Activated B cell treated with CpG ODN at 0.5 μM for 24 hours (primary cell): ENCODE measurements around the gene TSPAN32. TPM values are rescaled to one million over a fixed set of nuclear protein-coding genes. Genes with fewer than 3 reads are reported as not detected.

ENCODE experiments used
- ATAC-seq: fragments of 200-7000 bp; cut with Tn5 transposase; one replicate; pipeline ENCODE4 v1.10.0; 2021; ENCODE audit warnings: low read depth, mild to moderate bottlenecking, moderate library complexity
- CTCF ChIA-PET: fragments of 350-600 bp; sonication (Branson Sonifier 250); formaldehyde crosslinking; loops from one replicate; lab custom pipeline; 2021; ENCODE audit warnings: antibody characterized with exemption; lab: Charles Lee
- POLR2A ChIA-PET: fragments of 350-600 bp; sonication (Branson Sonifier 250); formaldehyde crosslinking; loops from one replicate; lab custom pipeline; 2021; ENCODE audit warnings: antibody characterized with exemption; lab: Charles Lee
- DNase-seq: peaks from one replicate; pipeline ENCODE4 v3.0.0; 2022
- H3K27ac Mint-ChIP-seq: one replicate; pipeline ENCODE4 v1.8.0; 2020; ENCODE audit warnings: mixed read lengths
- H3K27me3 Mint-ChIP-seq: one replicate; pipeline ENCODE4 v1.8.0; 2021; ENCODE audit warnings: mixed read lengths
- H3K36me3 Mint-ChIP-seq: one replicate; pipeline ENCODE4 v1.8.0; 2021; ENCODE audit warnings: low read depth, mixed read lengths
- H3K4me1 Mint-ChIP-seq: one replicate; pipeline ENCODE4 v1.8.0; 2021; ENCODE audit warnings: mixed read lengths
- H3K4me3 Mint-ChIP-seq: one replicate; pipeline ENCODE4 v1.8.0; 2020; ENCODE audit warnings: mild to moderate bottlenecking, mixed read lengths
- H3K9me3 Mint-ChIP-seq: one replicate; pipeline ENCODE4 v1.8.0; 2020; ENCODE audit warnings: mixed read lengths
- CTCF ChIP-seq: fragments of 200-600 bp; IDR thresholded peaks from one replicate; pipeline ENCODE4 v1.8.0; 2022; ENCODE audit warnings: antibody characterized with exemption, mild to moderate bottlenecking
- intact Hi-C: fragments of 100-400 bp; cut with micrococcal nuclease; formaldehyde crosslinking; loops from one replicate; pipeline ENCODE4 v1.15.1; 2024
- total RNA-seq: library from RNA; stranded (reverse); gene quantifications from 2 replicates; pipeline ENCODE4 v1.2.3, GENCODE V29; 2022

The TSPAN32 gene
- total RNA-seq, 1 donor from 2014 or later = 7.3 TPM

DNA sequence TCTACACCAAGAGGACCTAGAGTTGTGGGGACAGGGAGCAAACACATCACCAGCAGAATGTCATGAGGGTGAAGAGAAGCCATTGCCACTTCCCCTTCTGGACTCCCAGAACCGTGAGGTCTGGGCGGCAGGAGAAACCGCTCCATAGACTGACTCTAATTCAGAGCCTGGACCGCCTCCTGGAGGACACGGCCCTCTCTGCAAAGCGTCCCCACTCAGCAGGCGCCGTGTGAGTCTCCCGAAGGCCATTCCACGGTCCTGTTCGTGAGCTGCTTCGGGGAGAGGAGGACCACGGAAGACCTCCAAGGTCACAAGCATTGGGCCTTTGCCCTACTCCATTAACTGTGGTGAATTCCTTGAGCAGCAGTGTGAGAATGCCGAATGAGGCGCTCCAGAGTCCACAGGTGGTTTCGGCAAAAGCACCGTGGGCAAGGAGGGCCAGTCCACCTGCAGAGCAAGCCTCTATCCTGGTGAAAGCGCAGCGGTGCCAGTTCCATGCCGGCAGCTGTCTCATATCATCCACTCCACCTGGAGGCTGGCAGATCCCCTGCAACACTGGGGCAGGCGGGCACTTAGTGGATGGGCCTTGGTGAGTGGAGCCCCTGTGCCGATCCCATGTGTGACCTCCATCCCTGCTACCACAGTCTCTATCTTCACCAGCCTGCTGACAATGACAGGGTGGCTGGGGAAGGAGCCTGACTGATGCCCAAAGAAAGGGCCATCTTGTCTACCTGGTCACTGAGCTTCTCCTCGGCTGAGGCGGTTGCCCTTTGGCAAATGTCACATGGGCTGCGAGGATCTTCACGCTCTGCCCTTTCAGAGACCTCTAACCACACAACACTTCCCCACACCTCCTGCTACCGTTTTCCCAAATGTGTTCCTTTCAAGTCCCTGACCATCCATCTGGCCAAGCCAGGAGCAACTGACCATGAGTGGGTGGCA lies 7.6 kb upstream of the TSPAN32 start:
- Mint-ChIP-seq H3K36me3 (peaks cover 12% of the 10 kb centered on the region), H3K4me1 (peaks cover 24% of the 10 kb centered on the region), H3K27me3 (peaks cover 8% of the 10 kb centered on the region), H3K27ac (no peak overlapping the region), H3K4me3 (no peak overlapping the region), H3K9me3 (no peaks in the 10 kb centered on the region)
- POLR2A ChIA-PET = no interaction called here
- intact Hi-C loops = no loop called here
- DNase-seq (no peak), ATAC-seq (no peak)
- CTCF ChIA-PET = interaction anchor here (1.5 kb wide), 1 partner anchor 10 kb away, joined by 3 read pairs; no protein-coding TSS in a partner anchor
- TF ChIP-seq CTCF = no peak

DNA sequence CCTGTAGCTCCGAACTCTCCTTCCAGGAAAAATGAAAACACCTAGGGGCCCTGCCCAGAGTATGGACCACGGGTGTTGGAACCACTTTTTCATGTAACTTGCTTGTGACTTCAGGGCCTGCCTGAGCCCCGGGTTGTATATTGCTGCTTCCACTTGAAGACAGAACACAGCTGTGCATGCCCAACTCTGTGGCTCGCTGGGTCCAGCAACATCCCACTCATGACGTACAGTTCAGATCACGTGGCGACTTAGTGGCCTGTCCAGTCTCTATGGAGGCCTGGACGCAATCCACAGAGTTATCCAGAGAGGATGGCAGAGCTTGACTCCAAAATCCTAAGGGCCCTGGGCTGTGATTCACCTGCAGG lies 6.9 kb upstream of the TSPAN32 start:
- no peak overlapping the region for H3K4me3 Mint-ChIP-seq
- no peak for TF ChIP-seq CTCF
- peaks cover 29% of the 10 kb centered on the region for H3K4me1 Mint-ChIP-seq
- ChIA-PET CTCF (interaction anchor here (1.5 kb wide), 1 partner anchor 10 kb away, joined by 3 read pairs; no protein-coding TSS in a partner anchor), POLR2A (no interaction called here)
- H3K27me3 Mint-ChIP-seq = peaks cover 3% of the 10 kb centered on the region
- H3K27ac Mint-ChIP-seq = no peak overlapping the region
- H3K36me3 Mint-ChIP-seq = peaks cover 12% of the 10 kb centered on the region
- ATAC-seq = no peak
- no peaks in the 10 kb centered on the region for H3K9me3 Mint-ChIP-seq
- intact Hi-C loops = no loop called here
- DNase-seq = no peak

DNA sequence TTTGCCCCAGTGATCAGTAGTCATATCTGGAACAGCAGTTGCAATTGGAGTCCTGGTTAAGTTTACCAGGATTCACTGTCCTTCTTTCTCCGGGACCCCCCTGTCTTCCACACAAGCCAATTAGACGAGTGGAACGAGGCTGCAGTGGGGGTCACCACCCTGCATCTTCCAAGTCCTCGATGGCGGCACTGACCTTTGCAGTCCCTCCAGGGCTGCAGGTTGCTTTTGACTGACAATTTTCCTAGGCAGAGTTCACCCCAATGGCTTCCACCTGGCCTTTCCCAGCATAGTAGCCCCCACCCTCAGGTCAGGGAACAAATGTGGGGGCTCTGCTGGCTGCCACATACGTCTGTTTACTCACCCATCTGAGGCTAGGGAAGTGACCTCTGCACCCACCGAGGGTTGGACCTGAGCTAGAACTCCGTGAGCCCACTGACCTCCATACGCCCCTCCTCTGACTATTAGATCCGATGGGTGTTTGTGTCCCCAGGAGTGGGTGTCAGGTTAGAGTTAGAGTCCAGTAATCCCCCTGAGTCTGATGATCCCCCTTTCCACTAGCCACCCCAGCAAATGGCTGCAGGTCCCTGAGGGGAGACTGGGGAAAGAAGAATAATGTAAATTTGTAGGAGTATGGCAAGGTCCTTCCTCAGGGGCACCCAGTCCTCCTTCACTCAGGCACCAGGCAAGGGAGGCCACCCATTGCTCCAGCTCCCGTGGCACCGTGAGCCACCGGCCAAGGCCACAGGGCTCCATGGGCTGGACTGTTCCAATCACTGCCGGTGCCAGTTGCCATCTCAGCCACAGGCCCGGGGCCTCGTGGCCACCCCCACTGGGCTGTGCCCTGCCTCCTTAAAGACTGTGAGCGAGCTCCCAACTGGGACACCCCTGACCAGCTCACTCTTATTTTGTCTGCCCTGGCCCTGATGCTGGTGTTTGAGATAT lies 5.6 kb upstream of the TSPAN32 start:
- H3K4me1 Mint-ChIP-seq = peaks cover 39% of the 10 kb centered on the region
- DNase-seq (no peak), ATAC-seq (no peak)
- no peaks in the 10 kb centered on the region for H3K27me3 Mint-ChIP-seq
- H3K4me3 Mint-ChIP-seq = no peak overlapping the region
- peaks cover 12% of the 10 kb centered on the region for H3K36me3 Mint-ChIP-seq
- CTCF ChIA-PET = interaction anchor here (0.8 kb wide), 1 partner anchor 9 kb away, joined by 3 read pairs; no protein-coding TSS in a partner anchor
- intact Hi-C loops = no loop called here
- no peak overlapping the region for H3K27ac Mint-ChIP-seq
- TF ChIP-seq CTCF = no peak
- no peaks in the 10 kb centered on the region for H3K9me3 Mint-ChIP-seq
- POLR2A ChIA-PET = no interaction called here

GRCh38 chr11:2296913-2297622 lies 4.7 kb upstream of the TSPAN32 start:
- Mint-ChIP-seq H3K9me3 (no peaks in the 10 kb centered on the region), H3K4me1 (peaks cover 47% of the 10 kb centered on the region), H3K27me3 (no peaks in the 10 kb centered on the region), H3K36me3 (peaks cover 12% of the 10 kb centered on the region), H3K27ac (peak overlapping the region; percentile 46), H3K4me3 (no peak overlapping the region)
- ChIA-PET POLR2A (no interaction called here), CTCF (interaction anchor here (0.8 to 11.2 kb wide), 2 partner anchors 9 to 123 kb away, joined by 3 to 321 read pairs; no protein-coding TSS in a partner anchor)
- ATAC-seq = no peak
- no peak for TF ChIP-seq CTCF
- intact Hi-C loops = no loop called here
- peak; percentile 12 for DNase-seq
